H9 (cell line): ENCODE results near the gene TRPV4. TPM values are rescaled to one million over a fixed set of nuclear protein-coding genes. Genes with fewer than 3 reads are reported as not detected.

Experiments
- DNase-seq: peaks from one replicate; pipeline ENCODE4 v3.0.0-alpha.2; 2017
- H2AFZ ChIP-seq: one replicate; pipeline ENCODE4 v1.6.1; 2013; ENCODE audit warnings: mild to moderate bottlenecking, low read length, control low read depth, moderate library complexity
- H2AK5ac ChIP-seq: 2 replicates; pipeline ENCODE4 v1.6.1; 2013; ENCODE audit warnings: low read length, control low read depth, mixed read lengths; ENCODE audit not compliant: insufficient read length
- H2BK120ac ChIP-seq: one replicate; pipeline ENCODE4 v1.6.1; 2013; ENCODE audit warnings: low read depth, mild to moderate bottlenecking, low read length, control low read depth, inconsistent platforms; ENCODE audit not compliant: poor library complexity, severe bottlenecking
- H2BK12ac ChIP-seq: 2 replicates; pipeline ENCODE4 v1.6.1; 2013; ENCODE audit warnings: low read length, control low read depth, mixed read lengths, low read depth; ENCODE audit not compliant: insufficient read length
- H2BK15ac ChIP-seq: 2 replicates; pipeline ENCODE4 v1.6.1; 2013; ENCODE audit warnings: low read depth, low read length, control low read depth
- H2BK20ac ChIP-seq: one replicate; pipeline ENCODE4 v1.6.1; 2013; ENCODE audit warnings: low read depth, mild to moderate bottlenecking, low read length, control low read depth, inconsistent platforms; ENCODE audit not compliant: poor library complexity, severe bottlenecking
- H2BK5ac ChIP-seq: 2 replicates; pipeline ENCODE4 v1.6.1; 2013; ENCODE audit warnings: low read length, control low read depth, mixed read lengths; ENCODE audit not compliant: insufficient read length
- H3K14ac ChIP-seq: 2 replicates; pipeline ENCODE4 v1.6.1; 2013; ENCODE audit warnings: low read length, control low read depth; ENCODE audit not compliant: insufficient read depth
- H3K18ac ChIP-seq: 2 replicates; pipeline ENCODE4 v1.6.1; 2013; ENCODE audit warnings: low read depth, mild to moderate bottlenecking, mixed read lengths, low read length, control low read depth; ENCODE audit not compliant: insufficient read length
- H3K23ac ChIP-seq: 2 replicates; pipeline ENCODE4 v1.6.1; 2013; ENCODE audit warnings: low read length, control low read depth, mixed read lengths, low read depth; ENCODE audit not compliant: insufficient read length
- H3K23me2 ChIP-seq: 2 replicates; pipeline ENCODE4 v1.6.1; 2013; ENCODE audit warnings: low read depth, mild to moderate bottlenecking, mixed read lengths, low read length, control low read depth; ENCODE audit not compliant: insufficient read length, poor library complexity, severe bottlenecking
- H3K27ac ChIP-seq: 2 replicates; pipeline ENCODE4 v1.5.1; 2013; ENCODE audit warnings: low read length, control low read depth, mixed read lengths, low read depth; ENCODE audit not compliant: insufficient read length
- H3K27me3 ChIP-seq: 2 replicates; pipeline ENCODE4 v1.6.1; 2013; ENCODE audit warnings: low read length, control low read depth, inconsistent platforms; ENCODE audit not compliant: insufficient read depth
- H3K4ac ChIP-seq: 2 replicates; pipeline ENCODE4 v1.6.1; 2013; ENCODE audit warnings: low read depth, mild to moderate bottlenecking, control low read depth, inconsistent platforms, low read length, moderate library complexity
- H3K4me1 ChIP-seq: 2 replicates; pipeline ENCODE4 v1.6.1; 2013; ENCODE audit warnings: low read length, control low read depth, inconsistent platforms; ENCODE audit not compliant: insufficient read depth
- H3K4me2 ChIP-seq: 2 replicates; pipeline ENCODE4 v1.6.1; 2013; ENCODE audit warnings: low read length, control low read depth, mixed read lengths; ENCODE audit not compliant: insufficient read length, insufficient read depth
- H3K56ac ChIP-seq: 2 replicates; pipeline ENCODE4 v1.6.1; 2013; ENCODE audit warnings: low read depth, mild to moderate bottlenecking, mixed read lengths, low read length, control low read depth; ENCODE audit not compliant: insufficient read length
- H3K79me1 ChIP-seq: 2 replicates; pipeline ENCODE4 v1.6.1; 2013; ENCODE audit warnings: low read depth, mild to moderate bottlenecking, moderate library complexity, low read length, control low read depth, inconsistent platforms; ENCODE audit not compliant: insufficient read depth, poor library complexity, severe bottlenecking
- H3K79me2 ChIP-seq: 2 replicates; pipeline ENCODE4 v1.6.1; 2013; ENCODE audit warnings: low read length, control low read depth, inconsistent platforms; ENCODE audit not compliant: insufficient read depth
- H3K9ac ChIP-seq: 2 replicates; pipeline ENCODE4 v1.6.1; 2013; ENCODE audit warnings: low read length, control low read depth, mixed read lengths; ENCODE audit not compliant: insufficient read length; ENCODE audit errors: extremely low read depth
- H3K9me3 ChIP-seq: one replicate; pipeline ENCODE4 v1.6.1; 2013; ENCODE audit warnings: low read depth, low read length, inconsistent platforms; ENCODE audit not compliant: control insufficient read depth
- H3T11ph ChIP-seq: one replicate; pipeline ENCODE4 v1.6.1; 2013; ENCODE audit warnings: mild to moderate bottlenecking, low read length, control low read depth, inconsistent platforms
- H4K20me1 ChIP-seq: one replicate; pipeline ENCODE4 v1.6.1; 2013; ENCODE audit not compliant: control insufficient read depth, insufficient read length, insufficient read depth
- H4K5ac ChIP-seq: 2 replicates; pipeline ENCODE4 v1.6.1; 2013; ENCODE audit warnings: low read depth, mild to moderate bottlenecking, mixed read lengths, low read length, control low read depth; ENCODE audit not compliant: insufficient read length
- H4K8ac ChIP-seq: replicated peaks from 2 replicates; pipeline ENCODE4 v1.6.1; 2013; ENCODE audit warnings: low read length, control low read depth, mixed read lengths, low read depth; ENCODE audit not compliant: insufficient read length
- H4K91ac ChIP-seq: 2 replicates; pipeline ENCODE4 v1.6.1; 2013; ENCODE audit warnings: low read depth, mild to moderate bottlenecking, moderate library complexity, mixed read lengths, low read length, control low read depth; ENCODE audit not compliant: insufficient read length
- H3K27ac Mint-ChIP-seq, 3 experiments: 2 replicates in 2 of 3; 3 replicates in 1 of 3; pipeline ENCODE4 v1.8.0; 2020 to 2021; ENCODE audit warnings: mixed read lengths in 3 of 3, mild to moderate bottlenecking in 1 of 3, moderate library complexity in 1 of 3
- H3K27me3 Mint-ChIP-seq: 2 replicates; pipeline ENCODE4 v1.8.0; 2021; ENCODE audit warnings: low read depth, mild to moderate bottlenecking, moderate library complexity, mixed read lengths
- H3K36me3 Mint-ChIP-seq, 3 experiments: 2 replicates in 2 of 3; 3 replicates in 1 of 3; pipeline ENCODE4 v1.8.0; 2020 to 2021; ENCODE audit warnings: low read depth in 3 of 3, mixed read lengths in 3 of 3; ENCODE audit not compliant: insufficient read depth in 1 of 3
- H3K4me1 Mint-ChIP-seq, 2 experiments: 2 replicates each; pipeline ENCODE4 v1.8.0; 2020; ENCODE audit warnings: mixed read lengths in 2 of 2
- H3K4me3 Mint-ChIP-seq, 2 experiments: 2 replicates in 1 of 2; 3 replicates in 1 of 2; pipeline ENCODE4 v1.8.0; 2020 to 2021; ENCODE audit warnings: mild to moderate bottlenecking in 2 of 2, mixed read lengths in 2 of 2, moderate library complexity in 1 of 2
- H3K9me3 Mint-ChIP-seq, 2 experiments: 2 replicates in 1 of 2; 3 replicates in 1 of 2; pipeline ENCODE4 v1.8.0; 2020; ENCODE audit warnings: mild to moderate bottlenecking in 2 of 2, mixed read lengths in 2 of 2, moderate library complexity in 1 of 2
- WGBS: extraction: QIAGEN DNeasy Blood & Tissue Kit; methylation state at CpG from one replicate; pipeline ENCODE4 v1.1.7; 2013; ENCODE audit warnings: missing lambda C conversion rate, low lambda C conversion rate, mixed read lengths; ENCODE audit not compliant: insufficient read length; ENCODE audit errors: extremely low coverage; 5-methylcytosine and 5-hydroxymethylcytosine counted together
- total RNA-seq: library from RNA; stranded (reverse); gene quantifications from 2 replicates; pipeline ENCODE4 v1.2.1, GENCODE V29; 2021
- TF ChIP-seq, protein P1 (sequence below): fragments of 200-600 bp; sonication (generic); conservative IDR thresholded peaks from 3 replicates; pipeline ENCODE4 v1.8.0; 2021; ENCODE audit warnings: antibody characterized with exemption, mild to moderate bottlenecking

Gene TRPV4
- total RNA-seq, 1 experiment from 2014 or later = 4.9 TPM

DNA sequence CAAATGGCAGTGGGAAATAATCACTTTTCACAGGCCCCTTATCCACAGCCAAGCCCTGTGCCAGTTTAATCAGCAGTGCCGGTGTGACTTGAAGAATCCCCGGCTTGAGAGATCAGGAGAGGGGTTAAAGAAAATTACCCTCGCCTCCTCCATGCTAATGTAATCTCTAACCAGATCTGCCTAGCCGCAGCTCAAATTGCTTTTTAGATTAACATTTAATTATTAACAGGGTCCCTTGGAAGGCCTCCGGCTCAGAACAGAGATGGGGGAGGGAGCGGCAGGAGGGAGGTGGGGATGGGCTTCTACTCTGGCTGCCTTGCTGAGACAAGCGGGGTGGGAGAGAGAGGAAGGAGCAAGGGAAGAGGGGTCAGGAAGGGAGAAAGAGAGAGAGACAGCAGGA, 95.6 kb downstream of the TRPV4 start:
- Mint-ChIP-seq H3K36me3 (no peaks in the 10 kb centered on the region), H3K9me3 (no peaks in the 10 kb centered on the region; a peak in 1 of 5 replicates), H3K4me1 (peaks cover 29 to 47% of the 10 kb centered on the region in 2 experiments), H3K27me3 (peaks cover 21% of the 10 kb centered on the region), H3K4me3 (peak overlapping the region in 1 of 2 experiments; percentile 21; a peak in 2 of 5 replicates), H3K27ac (peak overlapping the region in 1 of 3 experiments; percentile 65; a peak in 2 of 7 replicates)
- Histone ChIP-seq H4K5ac (no peak overlapping the region), H2BK20ac (no peak overlapping the region), H2AFZ (no peak overlapping the region), H3K4me1 (no peaks in the 10 kb centered on the region; the same call in 1 of the 2 replicates), H3T11ph (no peak overlapping the region), H2BK5ac (no peak overlapping the region), H3K79me1 (no peaks in the 10 kb centered on the region), H4K8ac (no peak overlapping the region), H3K27ac (no peak overlapping the region), H3K4ac (no peak overlapping the region), H3K23ac (no peak overlapping the region), H3K4me2 (no peak overlapping the region), H4K91ac (no peak overlapping the region), H2BK12ac (no peak overlapping the region), H3K9ac (no peak overlapping the region), H3K14ac (no peak overlapping the region), H2AK5ac (no peak overlapping the region), H2BK15ac (no peak overlapping the region), H3K27me3 (no peaks in the 10 kb centered on the region), H3K23me2 (no peaks in the 10 kb centered on the region), H3K18ac (no peak overlapping the region), H2BK120ac (no peak overlapping the region), H3K56ac (no peak overlapping the region), H4K20me1 (no peaks in the 10 kb centered on the region), H3K79me2 (no peaks in the 10 kb centered on the region), H3K9me3 (no peaks in the 10 kb centered on the region)
- no CpG with 5 or more reads among the region's 7 CpGs for WGBS
- TF ChIP-seq, protein P1, sequence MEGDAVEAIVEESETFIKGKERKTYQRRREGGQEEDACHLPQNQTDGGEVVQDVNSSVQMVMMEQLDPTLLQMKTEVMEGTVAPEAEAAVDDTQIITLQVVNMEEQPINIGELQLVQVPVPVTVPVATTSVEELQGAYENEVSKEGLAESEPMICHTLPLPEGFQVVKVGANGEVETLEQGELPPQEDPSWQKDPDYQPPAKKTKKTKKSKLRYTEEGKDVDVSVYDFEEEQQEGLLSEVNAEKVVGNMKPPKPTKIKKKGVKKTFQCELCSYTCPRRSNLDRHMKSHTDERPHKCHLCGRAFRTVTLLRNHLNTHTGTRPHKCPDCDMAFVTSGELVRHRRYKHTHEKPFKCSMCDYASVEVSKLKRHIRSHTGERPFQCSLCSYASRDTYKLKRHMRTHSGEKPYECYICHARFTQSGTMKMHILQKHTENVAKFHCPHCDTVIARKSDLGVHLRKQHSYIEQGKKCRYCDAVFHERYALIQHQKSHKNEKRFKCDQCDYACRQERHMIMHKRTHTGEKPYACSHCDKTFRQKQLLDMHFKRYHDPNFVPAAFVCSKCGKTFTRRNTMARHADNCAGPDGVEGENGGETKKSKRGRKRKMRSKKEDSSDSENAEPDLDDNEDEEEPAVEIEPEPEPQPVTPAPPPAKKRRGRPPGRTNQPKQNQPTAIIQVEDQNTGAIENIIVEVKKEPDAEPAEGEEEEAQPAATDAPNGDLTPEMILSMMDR = no peak
- no peak for DNase-seq
